A673 (cell line): ENCODE data around the gene TCERG1L. TPM values are rescaled to one million over a fixed set of nuclear protein-coding genes. Genes with fewer than 3 reads are reported as not detected.

Experiments used
- BruUV-seq: library from RNA; stranded (reverse); fragments of 400-500 nt; replicated peaks from 2 replicates; lab custom pipeline; 2021; lab: Mats Ljungman, UMichigan
- CTCF ChIA-PET: fragments of 300-600 bp; sonication (Branson Sonifier 250); formaldehyde crosslinking; loops from one replicate; lab custom pipeline; 2022; ENCODE audit warnings: antibody characterized with exemption; lab: Charles Lee
- POLR2A ChIA-PET: fragments of 300-600 bp; sonication (Branson Sonifier 250); formaldehyde crosslinking; loops from one replicate; lab custom pipeline; 2022; ENCODE audit warnings: antibody characterized with exemption; ENCODE audit not compliant: low non-redundant PET; lab: Charles Lee
- DNase-seq: peaks from one replicate; pipeline ENCODE4 v3.0.0-alpha.2; 2015; ENCODE audit warnings: low spot score
- H3K27ac ChIP-seq: fragments of 200-600 bp; sonication (generic); 2 replicates; pipeline ENCODE4 v1.5.1; 2016; ENCODE audit warnings: mixed run types, low read depth, mild to moderate bottlenecking, mixed read lengths, antibody characterized with exemption, low read length; ENCODE audit not compliant: poor library complexity, severe bottlenecking
- H3K27me3 ChIP-seq: fragments of 200-600 bp; sonication (generic); replicated peaks from 2 replicates; pipeline ENCODE4 v1.6.1; 2017; ENCODE audit warnings: mixed run types, low read depth, mild to moderate bottlenecking, mixed read lengths, antibody characterized with exemption, low read length; ENCODE audit not compliant: insufficient read depth, poor library complexity
- H3K36me3 ChIP-seq: fragments of 200-600 bp; sonication (generic); 2 replicates; pipeline ENCODE4 v1.6.1; 2016; ENCODE audit warnings: mixed run types, mild to moderate bottlenecking, mixed read lengths, antibody characterized with exemption, low read length; ENCODE audit not compliant: insufficient read depth, poor library complexity, severe bottlenecking
- H3K4me1 ChIP-seq: fragments of 200-600 bp; sonication (generic); 2 replicates; pipeline ENCODE4 v1.6.1; 2017; ENCODE audit warnings: mixed run types, mild to moderate bottlenecking, mixed read lengths, antibody characterized with exemption, low read length; ENCODE audit not compliant: insufficient read depth, poor library complexity, severe bottlenecking
- H3K4me3 ChIP-seq: fragments of 200-600 bp; sonication (generic); 2 replicates; pipeline ENCODE4 v1.5.1; 2016; ENCODE audit warnings: low read depth, mixed run types, mild to moderate bottlenecking, mixed read lengths, low read length; ENCODE audit not compliant: poor library complexity, severe bottlenecking
- H3K9me3 ChIP-seq: fragments of 200-600 bp; sonication (generic); 2 replicates; pipeline ENCODE4 v1.6.1; 2016; ENCODE audit warnings: mixed run types, low read depth, mild to moderate bottlenecking, mixed read lengths, antibody characterized with exemption, low read length; ENCODE audit not compliant: poor library complexity, severe bottlenecking
- CTCF ChIP-seq: fragments of 300-800, 200-600 bp; sonication (generic); conservative IDR thresholded peaks from 2 replicates; pipeline ENCODE4 v1.5.1; 2017; ENCODE audit warnings: low read depth, mild to moderate bottlenecking, antibody characterized with exemption, low read length, moderate library complexity, mixed read lengths
- EZH2 ChIP-seq: fragments of 200-600 bp; sonication (generic); IDR thresholded peaks from 2 replicates; pipeline ENCODE4 v1.6.1; 2017; ENCODE audit warnings: borderline replicate concordance, low read depth, mild to moderate bottlenecking, mixed read lengths, antibody characterized with exemption, low read length; ENCODE audit not compliant: poor library complexity, severe bottlenecking
- intact Hi-C: fragments of 100-400 bp; cut with micrococcal nuclease; formaldehyde crosslinking; loops from one replicate; pipeline ENCODE4 v1.10.0; 2022; ENCODE audit not compliant: unreplicated experiment
- total RNA-seq: library from RNA; stranded (reverse); gene quantifications from 2 replicates; pipeline ENCODE4 v1.2.3, GENCODE V29; 2021

Gene TCERG1L
- total RNA-seq, 1 experiment from 2014 or later: 16.3 TPM

GRCh38 chr10:131134651-131135050 is 176.9 kb downstream of the TCERG1L start:
- intact Hi-C loops: no loop called here
- TF ChIP-seq EZH2: no peak
- TF ChIP-seq CTCF: no peak
- Histone ChIP-seq H3K27me3 (no peaks in the 10 kb centered on the region), H3K36me3 (no peaks in the 10 kb centered on the region), H3K9me3 (no peaks in the 10 kb centered on the region), H3K4me3 (no peak overlapping the region), H3K27ac (no peak overlapping the region), H3K4me1 (peaks cover 13% of the 10 kb centered on the region)
- no TSS peak for BruUV-seq
- POLR2A ChIA-PET: no interaction called here
- CTCF ChIA-PET: interaction anchor here (0.5 kb wide), 1 partner anchor 89 kb away, joined by 8 read pairs; no protein-coding TSS in a partner anchor
- no peak for DNase-seq

- no peak overlapping the region for H3K4me3 ChIP-seq
- no peaks in the 10 kb centered on the region for H3K27me3 ChIP-seq
- no TSS peak for BruUV-seq
- CTCF ChIA-PET: no interaction called here
- intact Hi-C loops: no loop called here
- POLR2A ChIA-PET: no interaction called here
- no peaks in the 10 kb centered on the region for H3K36me3 ChIP-seq
- no peak for TF ChIP-seq EZH2
- no peak for TF ChIP-seq CTCF
- no peaks in the 10 kb centered on the region for H3K9me3 ChIP-seq
- H3K4me1 ChIP-seq: peaks cover 13% of the 10 kb centered on the region
- DNase-seq: no peak
- no peak overlapping the region for H3K27ac ChIP-seq
Measured at GRCh38 chr10:131134001-131134576, 177.4 kb downstream of the TCERG1L start.

GRCh38 chr10:131132681-131133080 is 178.8 kb downstream of the TCERG1L start:
- Histone ChIP-seq H3K36me3 (no peaks in the 10 kb centered on the region), H3K27ac (no peak overlapping the region), H3K27me3 (no peaks in the 10 kb centered on the region), H3K4me3 (no peak overlapping the region), H3K4me1 (peaks cover 13% of the 10 kb centered on the region), H3K9me3 (no peaks in the 10 kb centered on the region)
- ChIA-PET CTCF (no interaction called here), POLR2A (no interaction called here)
- BruUV-seq: no TSS peak
- intact Hi-C loops: no loop called here
- no peak for TF ChIP-seq EZH2
- TF ChIP-seq CTCF: no peak
- DNase-seq: no peak
